Measurements from ENCODE around the gene NBL1.
"Not testable (repeated sequence)": the region's sequence is repeated elsewhere in the genome, so short reads cannot be mapped to it uniquely, and the experiment has no call there.

GRCh38 chr1:19635064-19635463 lies 9.0 kb upstream of the NBL1 start:
- TF ChIP-seq POLR2AphosphoS5, CTCF, POLR2A (IDR thresholded peaks at IDR 0.05): not testable (repeated sequence)
